Kidney capillary endothelial cell (primary cell): ENCODE data around the gene ANKRD37.
A peak's percentile ranks its signal among the peaks of the same experiment; 100 is the strongest.

Experiments used
- DNase-seq: peaks from one replicate; pipeline ENCODE4 v3.0.0-alpha.2; 2018; ENCODE audit warnings: low spot score

The ANKRD37 gene

DNA sequence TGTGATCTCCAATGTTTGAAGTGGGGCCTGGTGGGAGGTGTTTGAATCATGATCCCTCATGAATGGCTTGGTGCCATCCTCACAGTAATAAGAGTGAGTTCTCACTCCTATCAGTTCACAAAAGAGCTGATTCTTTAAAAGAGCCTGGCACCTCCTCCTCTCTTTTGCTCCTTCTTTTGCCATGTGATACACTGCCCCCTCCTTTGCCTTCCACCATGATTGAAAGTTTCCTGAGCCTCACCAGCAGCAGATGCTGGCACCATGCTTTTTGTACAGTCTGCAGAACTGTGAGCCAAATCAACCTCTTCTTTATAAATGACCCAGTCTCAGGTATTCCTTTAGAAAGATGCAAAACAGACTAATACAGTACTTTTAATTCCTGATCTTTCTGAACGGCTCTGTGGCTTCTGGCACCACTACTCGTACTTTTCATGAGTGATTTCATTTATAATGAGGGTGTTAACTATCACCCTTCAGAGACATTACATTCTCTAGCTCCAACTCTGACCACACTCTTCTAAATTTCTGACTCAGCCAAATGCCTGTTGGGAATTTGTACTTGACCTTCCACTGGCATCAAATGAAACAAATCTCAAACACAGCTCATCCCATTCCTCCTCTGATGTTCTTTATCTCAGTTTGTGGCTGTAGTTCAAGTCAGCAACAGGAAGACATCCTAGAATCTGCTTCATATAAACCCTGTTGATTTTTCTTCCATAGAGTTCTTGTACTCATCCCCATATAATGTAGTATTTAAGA, 24.9 kb downstream of the ANKRD37 start:
- no peak for DNase-seq

DNA sequence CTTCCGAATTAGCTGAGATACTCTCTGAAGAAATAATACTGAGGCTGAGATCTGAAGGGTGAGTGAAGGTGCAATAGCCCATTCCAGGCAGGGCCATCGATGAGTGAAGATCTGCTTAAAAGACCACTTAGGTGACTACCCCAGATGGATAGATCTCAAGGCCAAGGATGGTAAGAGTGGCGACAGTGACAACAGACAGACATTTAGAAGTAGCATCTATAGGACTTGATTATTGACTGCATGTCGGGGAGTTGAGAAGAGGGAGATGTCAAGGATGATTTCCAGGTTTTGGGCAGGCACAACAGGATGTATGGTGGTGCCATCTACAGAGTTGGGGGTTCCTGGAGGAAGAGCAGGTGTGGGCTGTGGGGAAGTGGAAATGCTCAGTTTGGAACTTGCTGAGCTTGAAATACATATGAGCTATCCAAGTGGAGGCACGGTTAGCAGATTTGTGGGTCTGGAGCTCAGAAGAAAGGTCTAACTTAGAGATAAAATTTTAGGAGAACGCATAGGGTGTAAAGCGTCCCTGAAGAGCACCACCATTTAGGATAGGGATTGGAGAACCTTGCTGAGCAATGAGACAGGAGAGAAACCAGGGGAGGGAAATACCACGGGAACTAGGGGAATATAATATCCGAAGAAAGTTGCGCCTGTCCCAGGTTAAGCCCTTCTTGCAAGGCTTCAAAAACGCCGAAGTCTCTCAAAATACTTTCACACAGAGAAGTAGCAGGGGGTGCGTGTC, 28.4 kb downstream of the ANKRD37 start:
- peak; percentile 43 for DNase-seq

DNA sequence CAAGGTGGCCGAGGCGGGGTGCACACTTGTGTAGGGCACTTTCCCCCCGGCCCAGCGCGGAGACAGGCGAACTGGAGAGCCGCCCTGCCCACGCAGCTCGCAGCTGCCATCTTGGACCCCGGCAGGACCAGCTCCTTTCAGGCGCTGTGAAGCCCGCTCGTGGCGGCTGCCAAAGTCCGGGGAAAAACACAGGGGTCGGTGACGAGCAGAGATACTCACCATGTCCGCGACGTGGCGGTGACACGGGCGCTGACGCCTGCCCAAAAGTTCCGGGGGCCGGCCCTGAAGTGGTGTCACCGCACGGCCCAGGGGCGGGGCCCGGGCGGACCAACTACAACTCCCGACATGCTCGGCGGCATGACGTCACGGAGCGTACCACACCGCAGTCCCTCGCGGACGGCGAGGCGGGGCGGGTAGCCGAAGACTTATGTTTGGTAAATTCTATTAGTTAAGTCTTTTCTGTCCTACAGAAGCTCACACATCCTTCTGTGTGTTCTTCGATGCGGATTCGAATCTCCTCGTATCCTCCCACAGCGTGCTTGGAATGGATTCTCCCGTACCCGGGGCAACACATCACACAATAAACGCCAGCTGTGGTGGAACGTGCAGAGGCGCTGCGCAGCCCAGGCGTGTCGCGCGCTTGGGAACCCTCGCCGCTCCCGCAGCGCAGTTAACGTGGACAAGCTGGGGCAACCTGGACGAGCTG, 29.2 kb downstream of the ANKRD37 start, which contains the start of gene UFSP2:
TSS of gene UFSP2 (minus strand) at position 318 of the 706 bp plus-strand sequence. CDS start at position 222, 96 bp downstream.
- DNase-seq, result peak; percentile 85

DNA sequence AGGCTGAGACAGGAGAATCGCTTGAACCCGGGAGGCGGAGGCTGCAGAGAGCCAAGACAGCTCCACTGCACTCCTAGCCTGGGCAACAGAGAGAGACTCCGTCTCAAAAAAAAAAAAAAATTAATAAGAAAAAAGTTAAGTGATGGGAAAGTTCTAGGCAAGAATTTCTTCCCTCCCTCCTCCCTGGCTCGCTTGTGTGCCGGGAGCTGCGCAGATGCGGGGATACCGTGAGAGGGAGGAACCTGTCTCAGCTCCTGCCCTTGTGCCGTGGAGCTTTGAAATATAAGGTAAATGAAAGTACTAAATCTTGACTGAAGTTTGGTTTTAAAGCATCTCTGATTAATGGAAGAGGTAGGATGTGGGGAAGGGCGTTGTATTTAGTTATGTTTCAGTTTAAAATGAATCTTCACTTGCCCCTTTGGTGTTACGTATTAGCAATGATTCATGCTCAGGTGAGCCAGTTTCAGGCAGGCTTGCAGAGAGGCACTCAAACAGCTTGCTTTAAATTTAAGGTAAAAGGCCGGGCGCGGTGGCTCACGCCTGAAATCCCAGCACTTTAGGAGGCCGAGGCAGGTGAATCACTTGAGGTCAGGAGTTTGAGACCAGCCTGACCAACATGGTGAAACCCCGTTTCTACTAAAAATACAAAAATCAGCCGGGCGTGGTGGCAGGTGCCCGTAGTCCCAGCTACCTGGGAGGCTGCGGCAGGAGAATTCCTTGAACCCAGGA, 30.5 kb downstream of the ANKRD37 start:
- DNase-seq, result no peak

DNA sequence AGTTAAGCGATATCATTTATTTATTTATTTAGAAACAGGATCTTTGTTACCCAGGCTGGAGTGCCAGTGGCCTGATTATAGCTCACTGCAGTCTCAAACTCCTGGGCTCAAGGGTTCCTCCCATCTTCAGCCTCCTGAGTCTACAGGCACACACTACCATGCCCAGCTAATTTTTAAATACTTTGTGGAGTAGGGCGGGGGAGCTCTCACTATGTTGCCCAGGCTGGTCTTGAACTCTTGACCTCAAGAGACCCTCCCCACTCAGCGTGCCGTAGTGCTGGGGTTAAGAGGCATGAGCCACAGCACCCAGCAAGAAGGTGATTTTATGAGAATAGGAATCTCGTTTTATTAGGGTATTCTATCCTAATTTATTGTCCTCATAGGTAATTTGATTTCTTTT, 33.0 kb downstream of the ANKRD37 start:
- no peak for DNase-seq

DNA sequence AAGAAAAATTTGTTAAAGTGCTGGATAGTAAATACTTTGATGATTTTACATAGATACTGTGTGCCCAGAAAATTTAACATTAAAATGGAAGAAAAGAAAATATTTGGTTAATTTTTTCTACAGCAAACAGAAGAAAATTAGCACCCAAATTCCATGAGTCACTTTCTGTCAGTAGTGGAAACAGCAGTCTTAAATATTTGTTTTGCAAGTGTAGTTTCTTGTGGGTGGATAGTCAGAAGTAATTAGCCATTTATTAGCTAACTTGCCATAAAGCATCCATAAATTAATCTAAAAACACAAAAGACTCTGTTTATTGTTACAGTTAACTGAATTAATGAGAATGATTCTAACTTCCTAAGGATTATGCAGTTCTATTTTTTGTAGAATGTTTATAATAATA, 38.8 kb downstream of the ANKRD37 start:
- DNase-seq, result no peak

DNA sequence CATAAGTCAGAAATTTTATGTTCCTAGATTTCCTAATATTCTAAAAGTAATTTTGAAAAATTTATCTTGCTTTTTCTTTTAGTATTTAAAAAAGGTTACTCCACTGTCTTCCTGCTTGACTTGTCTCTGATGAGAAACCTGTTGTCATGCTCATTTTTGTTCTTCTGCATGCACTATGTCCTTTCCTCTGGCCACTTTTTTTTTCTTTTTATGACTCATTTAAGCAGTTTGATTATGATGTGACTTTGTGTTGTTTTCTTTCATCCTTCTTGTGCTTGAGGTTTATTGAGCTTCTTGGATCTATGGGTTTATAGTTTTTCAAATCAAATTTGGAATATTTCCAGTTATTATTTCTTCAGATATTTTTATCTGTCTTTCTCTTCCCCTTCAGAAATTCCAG, 41.2 kb downstream of the ANKRD37 start:
- DNase-seq, result no peak

DNA sequence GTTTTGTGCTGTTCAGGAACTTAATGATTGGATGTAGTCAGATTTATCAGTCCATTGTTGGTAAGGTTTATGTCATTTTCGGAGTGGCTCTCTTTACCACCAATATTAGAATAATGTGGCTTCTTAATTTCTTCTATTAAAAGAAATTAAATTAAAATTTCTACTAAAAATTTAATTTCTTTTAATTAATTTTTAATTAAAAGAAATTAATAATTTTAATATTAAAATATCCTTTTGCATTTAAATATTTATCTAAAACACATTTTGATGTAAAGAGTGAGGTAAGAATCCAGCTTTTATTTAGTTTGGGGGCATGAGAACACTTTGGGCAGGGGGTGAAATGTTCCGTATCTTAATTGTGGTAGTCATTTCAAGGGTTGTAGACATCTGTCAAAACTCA, 44.8 kb downstream of the ANKRD37 start:
- no peak for DNase-seq

DNA sequence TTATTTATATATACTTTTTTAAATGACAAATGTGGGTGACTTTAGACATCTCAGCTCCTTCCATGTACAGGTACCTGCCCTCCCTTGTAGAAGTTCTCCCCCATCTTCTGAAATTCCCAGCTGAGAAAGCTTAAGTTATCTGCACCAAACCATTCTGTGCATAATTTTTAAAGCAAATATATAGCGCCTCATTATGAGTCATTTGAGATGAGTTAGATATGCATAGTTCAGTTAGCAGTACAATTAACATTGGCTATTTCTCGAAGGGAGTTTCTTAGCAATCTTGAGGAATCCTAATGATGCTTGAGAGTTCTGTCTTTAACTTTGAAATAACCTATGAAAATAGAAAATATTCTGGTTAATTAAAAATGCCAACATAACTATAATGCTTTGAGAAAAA, 48.6 kb downstream of the ANKRD37 start:
- DNase-seq, result no peak
